DMS79 (cell line): Measurements from ENCODE around the gene CYP2A6.
"Not testable (repeated sequence)": the region's sequence is repeated elsewhere in the genome, so short reads cannot be mapped to it uniquely, and the experiment has no call there.

ENCODE experiments used
- DNase-seq: peaks from one replicate; lab custom pipeline; 2025; lab: John Stamatoyannopoulos, UW

CYP2A6 gene

DNA sequence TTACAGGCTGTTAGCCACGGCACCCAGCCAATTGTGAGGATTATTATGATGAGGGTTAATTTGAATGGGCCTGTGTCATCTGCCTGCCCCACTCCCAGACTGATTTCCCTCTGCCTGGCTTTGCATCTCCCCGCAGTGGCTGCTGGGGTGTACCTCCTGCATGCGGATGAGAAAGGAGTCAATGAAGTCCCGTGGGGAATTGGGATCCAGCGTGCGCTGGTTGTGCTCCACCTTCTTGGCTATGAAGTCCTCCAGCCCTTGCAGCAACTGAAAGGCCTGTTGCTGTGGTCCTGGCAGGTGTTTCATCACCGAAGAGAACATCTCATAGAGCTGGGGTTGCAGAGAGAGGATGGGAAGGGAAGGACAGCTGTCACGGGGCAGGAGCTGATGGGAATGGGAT lies 3.5 kb downstream of the CYP2A6 start:
- DNase-seq, result not testable (repeated sequence)

DNA sequence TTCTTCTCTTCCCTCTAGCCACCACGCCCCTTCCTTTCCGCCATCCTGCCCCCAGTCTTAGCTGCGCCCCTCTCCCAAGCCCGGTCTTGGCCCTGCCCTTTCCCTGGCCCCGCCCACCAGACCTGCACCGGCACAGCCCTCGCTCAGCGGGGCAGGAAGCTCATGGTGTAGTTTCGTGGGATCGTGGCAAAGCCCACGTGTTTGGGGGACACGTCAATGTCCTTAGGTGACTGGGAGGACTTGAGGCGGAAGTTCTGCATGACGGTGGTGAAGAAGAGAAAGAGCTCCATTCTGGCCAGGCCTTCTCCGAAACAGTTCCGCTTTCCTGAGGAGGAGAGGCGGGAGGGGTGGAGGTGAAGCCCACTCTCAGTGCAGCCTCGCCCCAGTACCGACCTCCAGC lies 6.6 kb downstream of the CYP2A6 start:
- not testable (repeated sequence) for DNase-seq

DNA sequence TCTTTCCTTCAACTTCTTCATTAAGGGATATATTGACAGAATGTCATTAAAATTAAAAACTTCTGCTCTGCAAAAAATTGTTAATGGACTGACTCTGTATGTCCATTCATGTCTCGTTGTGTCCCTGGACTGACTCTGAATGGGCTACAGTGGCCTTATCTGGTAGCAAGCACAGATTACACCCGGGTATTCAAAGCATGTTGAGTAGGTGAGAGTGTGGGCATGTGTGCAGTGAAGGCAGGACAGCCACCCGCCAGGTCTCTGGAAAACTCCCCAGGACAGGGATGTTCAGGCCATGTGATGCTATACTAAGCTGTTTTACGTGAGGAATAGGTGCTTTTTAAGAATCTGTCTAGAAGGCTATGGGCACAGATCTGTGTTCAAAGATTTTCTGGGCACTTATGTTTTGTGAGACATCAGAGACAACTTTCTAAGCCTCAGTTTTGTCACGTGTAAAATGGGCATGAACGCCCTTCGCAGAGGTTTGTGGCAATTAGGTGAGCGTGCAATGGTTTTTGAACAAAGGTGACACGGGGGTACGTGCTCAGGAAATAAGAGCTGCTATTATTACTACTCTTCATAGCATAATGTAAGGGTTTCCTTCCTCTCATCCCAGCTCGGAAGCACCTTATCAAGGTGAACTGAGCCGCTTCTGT lies 7.1 kb downstream of the CYP2A6 start:
- DNase-seq, result not testable (repeated sequence)

DNA sequence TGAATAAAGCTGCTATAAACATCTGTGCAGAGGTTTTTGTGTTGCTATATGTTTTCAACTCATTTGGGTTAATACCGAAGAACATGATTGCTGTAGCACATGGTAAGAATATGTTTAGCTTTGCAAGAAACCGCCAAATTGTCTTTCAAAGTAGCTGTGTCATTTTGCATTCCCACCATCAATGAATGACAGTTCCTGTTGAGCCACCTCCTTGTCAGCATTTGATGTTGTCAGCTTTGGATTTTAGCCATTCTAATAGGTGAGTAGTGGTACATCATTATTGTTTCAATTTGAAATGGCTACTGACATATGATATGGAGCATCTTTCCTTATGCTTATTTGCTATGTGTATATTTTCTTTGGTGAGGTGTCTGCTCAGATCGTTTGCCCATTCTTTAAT lies 8.2 kb downstream of the CYP2A6 start:
- not testable (repeated sequence) for DNase-seq

GRCh38 chr19:40838477-40838876 lies 11.8 kb downstream of the CYP2A6 start:
- not testable (repeated sequence) for DNase-seq

DNA sequence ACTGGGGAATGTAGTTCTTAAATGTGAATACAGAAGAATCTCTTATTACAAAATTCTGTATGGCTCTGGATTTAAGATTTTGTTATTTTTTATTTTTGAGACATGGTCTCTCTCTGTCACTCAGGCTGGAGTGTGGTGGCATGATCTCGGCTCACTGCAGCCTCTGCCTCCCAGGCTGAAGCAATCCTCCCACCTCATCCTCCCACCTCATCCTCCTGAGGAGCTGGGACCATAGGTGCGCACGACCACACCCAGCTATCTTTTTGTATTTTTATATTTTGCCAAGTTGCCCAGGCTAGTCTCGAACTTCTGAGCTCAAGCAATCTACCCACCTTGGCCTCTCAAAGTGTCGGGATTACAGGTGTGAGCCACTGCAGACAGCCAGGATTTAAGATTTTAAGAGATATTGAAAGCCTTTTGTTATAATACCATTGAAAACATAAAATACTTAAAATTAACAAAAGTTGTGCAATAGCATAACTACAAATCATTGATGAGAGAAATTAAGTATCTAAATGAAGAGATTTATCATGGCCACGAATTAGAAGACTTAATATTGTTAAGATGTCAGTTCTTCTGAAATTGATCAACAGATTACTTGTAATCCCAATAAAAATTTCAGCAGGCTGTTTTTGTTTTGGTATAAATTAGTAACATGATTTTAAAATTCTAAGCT lies 13.4 kb downstream of the CYP2A6 start:
- DNase-seq, result no peak

- not testable (repeated sequence) for DNase-seq
Observed at GRCh38 chr19:40833728-40834533, 16.3 kb downstream of the CYP2A6 start.

GRCh38 chr19:40832431-40832790 lies 17.8 kb downstream of the CYP2A6 start:
- DNase-seq, result not testable (repeated sequence)

DNA sequence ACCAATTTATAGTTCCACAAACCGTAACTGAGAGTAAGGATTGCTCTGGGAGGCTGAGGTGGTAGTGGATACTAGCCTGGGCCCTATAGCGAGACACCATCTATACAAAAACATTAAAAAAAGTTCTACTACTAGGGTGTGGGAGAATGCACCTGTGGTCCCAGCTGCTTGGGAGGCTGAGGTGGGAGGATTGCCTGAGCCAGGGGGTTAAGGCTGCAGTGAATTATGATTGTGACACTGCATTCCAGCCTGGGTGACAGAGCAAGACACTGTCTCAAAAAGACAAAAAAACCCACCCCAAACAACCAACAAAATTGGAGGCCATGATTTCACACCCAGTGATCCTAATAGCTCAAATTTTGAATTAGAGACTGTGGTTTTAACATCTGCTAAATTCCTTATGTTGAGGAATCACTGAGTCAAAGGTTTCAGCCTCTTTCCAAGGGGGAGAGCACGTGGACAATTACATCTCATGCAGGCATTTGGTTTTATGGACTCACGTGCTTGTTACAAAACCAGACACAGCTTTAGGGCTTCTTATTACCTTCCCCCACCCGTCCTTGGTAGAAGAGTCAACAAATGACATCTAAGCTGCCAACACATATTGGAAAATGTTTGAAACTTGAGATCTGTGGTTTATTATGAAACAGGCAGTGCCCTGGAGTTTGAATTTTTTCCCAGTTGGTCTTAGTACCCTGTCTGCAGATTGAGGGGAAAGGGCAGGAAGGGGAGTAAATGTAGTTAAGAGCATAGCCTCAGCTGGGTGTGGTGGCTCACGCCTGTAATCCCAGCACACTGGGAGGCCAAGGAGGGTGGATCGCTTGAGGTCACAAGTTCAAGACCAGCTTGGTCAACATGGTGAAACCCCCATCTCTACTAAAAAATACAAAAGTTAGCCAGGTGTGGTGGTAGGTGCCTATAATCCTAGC lies 18.5 kb downstream of the CYP2A6 start:
- DNase-seq, result peak; percentile 7

DNA sequence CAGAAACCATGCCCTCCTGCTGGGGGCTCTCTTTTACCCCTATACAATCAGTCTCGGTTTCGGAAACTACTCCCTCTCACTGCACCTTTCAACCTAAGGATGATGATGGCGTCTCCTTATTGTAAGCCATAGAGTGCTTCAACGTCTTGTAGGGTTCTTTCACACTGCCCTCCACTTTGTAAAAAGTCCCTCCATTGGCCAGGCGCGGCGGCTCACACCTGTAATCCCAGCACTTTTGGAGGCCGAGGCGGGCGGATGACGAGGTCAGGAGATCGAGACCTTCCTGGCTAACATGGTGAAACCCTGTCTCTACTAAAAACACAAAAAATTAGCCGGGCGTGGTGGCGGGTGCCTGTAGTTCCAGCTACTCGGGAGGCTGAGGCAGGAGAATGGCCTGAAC lies 19.5 kb downstream of the CYP2A6 start:
- DNase-seq, result not testable (repeated sequence)

GRCh38 chr19:40829205-40829604 lies 21.0 kb downstream of the CYP2A6 start:
- no peak for DNase-seq

DNA sequence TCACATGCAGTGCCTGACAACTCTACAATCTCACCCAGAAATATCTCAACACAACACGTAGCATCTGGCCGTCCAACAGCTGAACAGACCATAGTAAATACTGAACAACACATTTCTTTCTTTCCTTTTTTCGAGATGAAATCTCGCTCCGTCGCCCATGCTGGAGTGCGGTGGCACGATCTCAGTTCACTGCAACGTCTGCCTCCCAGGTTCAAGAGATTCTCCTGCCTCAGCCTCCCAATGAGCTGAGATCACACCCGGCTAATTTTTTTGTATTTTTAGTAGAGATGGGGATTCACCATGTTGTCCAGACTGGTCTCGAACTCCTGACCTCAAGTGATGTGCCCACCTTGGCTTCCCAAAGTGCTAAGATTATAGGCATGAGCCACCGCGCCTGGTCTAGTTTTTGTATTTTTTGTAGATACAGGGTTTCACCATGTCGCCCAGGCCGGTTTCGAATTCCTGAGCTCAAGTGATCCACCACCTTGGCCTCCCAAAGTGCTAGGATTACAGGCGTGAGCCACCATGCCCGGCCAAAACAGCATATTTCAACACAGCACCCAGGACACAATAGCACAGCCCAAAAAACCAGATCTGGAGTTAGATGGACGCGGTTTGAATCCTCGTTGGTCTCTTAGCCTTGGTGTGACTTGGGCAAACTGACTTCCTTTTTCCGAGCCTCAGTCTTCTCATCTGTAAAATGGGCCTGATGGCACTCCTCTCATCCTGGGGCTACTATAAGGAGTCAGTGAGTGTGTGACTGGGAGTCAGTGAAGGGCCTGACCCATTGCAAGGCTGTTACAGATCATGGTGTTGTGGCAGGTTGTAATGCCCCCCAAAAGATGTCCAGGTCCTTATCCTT lies 22.6 kb downstream of the CYP2A6 start:
- DNase-seq, result no peak

DNA sequence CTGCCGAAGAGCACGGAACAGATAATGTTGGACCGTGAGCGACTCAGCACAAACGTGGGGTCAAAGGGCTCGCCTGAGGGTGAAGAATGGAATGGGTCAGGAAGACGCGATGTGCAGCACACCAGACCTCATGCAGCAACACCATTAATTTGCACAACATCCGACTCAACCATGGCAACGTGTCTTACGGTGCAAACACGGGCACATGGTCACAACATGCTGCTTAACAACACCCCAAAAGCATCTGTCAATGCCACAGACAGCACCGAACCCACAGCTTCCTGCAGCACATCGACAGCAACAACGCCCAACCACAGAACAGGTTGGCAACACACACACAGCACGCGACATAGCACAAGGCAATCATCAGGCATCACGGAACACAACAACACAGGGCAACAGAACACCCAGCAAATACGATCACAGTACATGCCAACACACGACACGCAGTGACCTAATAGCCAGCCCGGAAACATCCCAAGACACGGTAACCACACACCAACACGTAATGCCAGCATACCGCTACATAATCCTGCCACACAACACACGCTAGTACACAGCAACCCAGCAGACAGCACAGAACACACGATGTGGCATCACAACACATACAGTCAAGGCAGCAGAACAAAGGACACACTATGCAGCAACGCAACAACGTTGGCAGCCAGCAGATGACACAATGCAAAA lies 23.4 kb downstream of the CYP2A6 start:
- not testable (repeated sequence) for DNase-seq

- DNase-seq, result not testable (repeated sequence)
Observed at GRCh38 chr19:40826312-40826698, 23.9 kb downstream of the CYP2A6 start.

DNA sequence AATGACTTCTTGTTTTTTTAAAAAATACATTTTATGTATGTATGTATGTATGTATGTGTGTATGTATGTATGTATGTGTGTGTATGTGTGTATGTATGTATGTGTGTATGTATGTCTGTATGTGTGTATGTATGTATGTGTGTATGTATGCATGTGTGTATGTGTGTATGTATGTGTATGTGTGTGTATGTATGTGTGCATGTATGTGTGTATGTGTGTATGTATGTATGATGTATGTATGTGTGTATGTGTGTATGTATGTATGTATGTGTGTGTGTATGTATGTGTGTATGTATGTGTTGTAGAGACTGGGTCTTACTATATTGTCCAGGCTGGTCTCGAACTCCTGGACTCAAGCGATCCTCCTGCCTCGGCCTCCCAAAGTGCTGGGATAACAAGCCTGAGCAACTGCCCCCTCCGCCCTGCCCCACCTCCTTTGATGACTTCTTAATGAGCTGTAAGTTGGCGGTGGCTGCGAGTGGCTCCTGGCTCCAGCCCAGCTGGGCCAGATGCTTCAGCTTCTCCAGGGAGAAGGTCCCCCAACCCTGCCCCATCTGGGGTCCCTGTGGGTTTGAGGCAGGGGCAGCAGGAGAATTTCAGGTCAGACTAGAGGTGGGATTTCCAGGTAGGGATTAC lies 24.7 kb downstream of the CYP2A6 start:
- DNase-seq, result not testable (repeated sequence)

GRCh38 chr19:40824916-40825315 lies 25.3 kb downstream of the CYP2A6 start:
- not testable (repeated sequence) for DNase-seq

DNA sequence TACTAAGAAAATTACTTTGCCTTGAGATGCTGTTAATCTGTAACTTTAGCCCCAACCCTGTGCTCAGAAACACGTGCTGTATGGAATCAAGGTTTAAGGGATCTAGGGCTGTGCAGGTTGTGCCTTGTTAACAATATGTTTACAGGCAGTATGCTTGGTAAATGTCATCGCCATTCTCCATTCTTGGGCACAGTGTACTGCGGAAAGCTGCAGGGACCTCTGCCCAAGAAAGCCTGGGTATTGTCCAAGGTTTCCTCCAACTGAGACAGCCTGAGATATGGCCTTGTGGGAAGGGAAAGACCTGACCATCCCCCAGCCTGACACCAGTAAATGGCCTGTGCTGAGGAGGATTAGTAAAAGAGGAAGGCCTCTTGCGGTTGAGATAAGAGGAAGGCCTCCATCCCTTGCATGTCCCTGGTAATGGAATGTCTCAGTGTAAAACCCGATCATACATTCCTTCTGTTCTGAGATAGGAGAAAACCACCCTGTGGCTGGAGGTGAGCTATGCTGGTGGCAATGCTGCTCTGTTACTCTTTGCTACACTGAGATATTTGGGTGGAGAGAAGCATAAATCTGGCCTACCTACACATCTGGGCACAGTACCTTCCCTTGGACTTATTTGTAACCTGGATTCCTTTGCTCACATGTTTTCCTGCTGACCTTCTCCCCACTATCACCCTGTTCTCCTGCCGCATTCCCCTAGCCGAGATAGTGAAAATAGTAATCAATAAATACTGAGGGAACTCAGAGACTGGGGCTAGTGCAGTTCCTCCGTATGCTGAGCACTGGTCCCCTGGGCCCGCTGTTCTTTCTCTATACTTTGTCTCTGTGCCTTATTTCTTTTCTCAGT lies 27.3 kb downstream of the CYP2A6 start:
- DNase-seq, result not testable (repeated sequence)

DNA sequence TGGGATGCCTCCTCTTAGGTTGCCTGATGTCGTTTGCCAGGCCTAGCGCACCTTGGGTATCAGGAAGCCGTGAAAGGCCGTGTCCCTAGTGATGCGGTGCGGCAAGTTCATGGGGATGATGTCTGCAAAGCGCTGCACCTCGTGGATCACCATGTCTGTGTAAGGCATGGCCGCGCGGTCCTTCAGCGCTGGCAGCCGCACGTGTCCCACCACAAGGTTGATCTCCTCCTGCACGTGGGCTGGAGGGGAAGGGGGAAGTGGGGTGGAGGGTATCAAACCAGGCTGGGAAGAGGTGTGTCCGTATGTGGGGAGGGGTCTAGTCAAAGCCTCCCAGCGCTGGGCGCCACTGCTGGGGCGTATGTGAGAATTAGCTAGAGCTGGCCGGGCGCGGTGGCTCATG lies 28.1 kb downstream of the CYP2A6 start:
- no peak for DNase-seq
